Naive thymus-derived CD4-positive, alpha-beta T cell (primary cell): ENCODE measurements around the gene WDR26. TPM values are rescaled to one million over a fixed set of nuclear protein-coding genes. Genes with fewer than 3 reads are reported as not detected.
"Not testable (repeated sequence)": the region's sequence is repeated elsewhere in the genome, so short reads cannot be mapped to it uniquely, and the experiment has no call there.

Experiments
- ATAC-seq: fragments of 150-1000 bp; cut with Tn5 transposase; 2 replicates; pipeline ENCODE4 v1.10.0; 2021; ENCODE audit warnings: mild to moderate bottlenecking, moderate library complexity
- CTCF ChIA-PET: fragments of 350-600 bp; sonication (Branson Sonifier 250); formaldehyde crosslinking; loops from one replicate; lab custom pipeline; 2021; ENCODE audit warnings: antibody characterized with exemption; lab: Charles Lee
- POLR2A ChIA-PET: fragments of 350-600 bp; sonication (Branson Sonifier 250); formaldehyde crosslinking; loops from one replicate; lab custom pipeline; 2021; ENCODE audit warnings: antibody characterized with exemption, inconsistent platforms; lab: Charles Lee
- DNase-seq, 9 donors: peaks; one replicate each; pipeline versions ENCODE4 v3.0.0 to v3.0.0-alpha.2; 2020 to 2022; ENCODE audit warnings: mixed read lengths in 1 of 9
- H3K27ac ChIP-seq: one replicate; pipeline ENCODE4 v1.7.0; 2013; ENCODE audit warnings: mild to moderate bottlenecking, low read depth, low read length, moderate library complexity
- H3K27me3 ChIP-seq, 2 donors: one replicate each; pipeline ENCODE4 v1.7.0; 2013; ENCODE audit warnings: low read length in 2 of 2, mild to moderate bottlenecking in 2 of 2, moderate library complexity in 2 of 2; ENCODE audit not compliant: control insufficient read depth in 2 of 2, insufficient read depth in 2 of 2
- H3K36me3 ChIP-seq, 3 experiments: 1 replicate in 2 of 3; 2 replicates in 1 of 3; pipeline ENCODE4 v1.7.0; 2013; ENCODE audit warnings: low read length in 3 of 3, mild to moderate bottlenecking in 3 of 3, moderate library complexity in 1 of 3; ENCODE audit not compliant: insufficient read depth in 3 of 3, control insufficient read depth in 2 of 3
- H3K4me1 ChIP-seq, 2 donors: one replicate each; pipeline ENCODE4 v1.7.0; 2013; ENCODE audit warnings: low read length in 2 of 2, mild to moderate bottlenecking in 2 of 2, moderate library complexity in 1 of 2; ENCODE audit not compliant: control insufficient read depth in 2 of 2, insufficient read depth in 2 of 2
- H3K4me3 ChIP-seq: 2 replicates; pipeline ENCODE4 v1.7.0; 2013; ENCODE audit warnings: mild to moderate bottlenecking, low read length
- H3K9me3 ChIP-seq, 3 experiments: 1 replicate in 2 of 3; 2 replicates in 1 of 3; pipeline ENCODE4 v1.7.0; 2013; ENCODE audit warnings: low read length in 3 of 3; ENCODE audit not compliant: control insufficient read depth in 2 of 3
- H3K27ac Mint-ChIP-seq, 9 donors: one replicate each; pipeline ENCODE4 v1.8.0; 2020 to 2022; ENCODE audit warnings: mixed read lengths in 9 of 9, mild to moderate bottlenecking in 8 of 9, moderate library complexity in 5 of 9, inconsistent platforms in 2 of 9
- H3K27me3 Mint-ChIP-seq, 5 donors: one replicate each; pipeline ENCODE4 v1.8.0; 2021 to 2022; ENCODE audit warnings: mixed read lengths in 5 of 5, mild to moderate bottlenecking in 1 of 5
- H3K36me3 Mint-ChIP-seq, 5 donors: one replicate each; pipeline ENCODE4 v1.8.0; 2020 to 2022; ENCODE audit warnings: mixed read lengths in 5 of 5, mild to moderate bottlenecking in 3 of 5, inconsistent platforms in 1 of 5
- H3K4me1 Mint-ChIP-seq, 7 donors: one replicate each; pipeline ENCODE4 v1.8.0; 2020 to 2022; ENCODE audit warnings: mixed read lengths in 7 of 7, mild to moderate bottlenecking in 3 of 7, inconsistent platforms in 1 of 7
- H3K4me3 Mint-ChIP-seq, 10 donors: one replicate each; pipeline ENCODE4 v1.8.0; 2020 to 2022; ENCODE audit warnings: mild to moderate bottlenecking in 10 of 10, mixed read lengths in 10 of 10, moderate library complexity in 6 of 10, inconsistent platforms in 2 of 10
- H3K9me3 Mint-ChIP-seq, 11 donors: one replicate each; pipeline ENCODE4 v1.8.0; 2020 to 2022; ENCODE audit warnings: mixed read lengths in 11 of 11, mild to moderate bottlenecking in 4 of 11, inconsistent platforms in 1 of 11, moderate library complexity in 1 of 11
- intact Hi-C, 2 donors: fragments of 100-400 bp; cut with micrococcal nuclease; formaldehyde crosslinking; loops; one replicate each; pipeline ENCODE4 v1.15.1; 2023
- polyA plus RNA-seq, 2 donors: library from polyadenylated mRNA; unstranded; fragments of 300-500 nt; fragmentation: Illumina TruSeq; gene quantifications; one replicate each; pipeline ENCODE4 v1.2.3, GENCODE V29; 2021
- total RNA-seq, 6 experiments: library from RNA in 5 of 6; stranded (reverse) in 5 of 6; gene quantifications; 1 replicate in 5 of 6; 2 replicates in 1 of 6; pipeline ENCODE4 v1.2.3 and lab custom pipeline; 2021 to 2026

Gene WDR26
- 100 to 1,000 TPM in 3 of 5 experiments, 10 to 100 TPM in 2; 80.5 to 164 (median 104) TPM for total RNA-seq
- polyA plus RNA-seq = 1 to 10 TPM; 1.7 to 3.1 TPM
- total RNA-seq (lab: John Stamatoyannopoulos, UW) = 204 reads per million, percentile 93 among the genes with 10 or more reads in this experiment

DNA sequence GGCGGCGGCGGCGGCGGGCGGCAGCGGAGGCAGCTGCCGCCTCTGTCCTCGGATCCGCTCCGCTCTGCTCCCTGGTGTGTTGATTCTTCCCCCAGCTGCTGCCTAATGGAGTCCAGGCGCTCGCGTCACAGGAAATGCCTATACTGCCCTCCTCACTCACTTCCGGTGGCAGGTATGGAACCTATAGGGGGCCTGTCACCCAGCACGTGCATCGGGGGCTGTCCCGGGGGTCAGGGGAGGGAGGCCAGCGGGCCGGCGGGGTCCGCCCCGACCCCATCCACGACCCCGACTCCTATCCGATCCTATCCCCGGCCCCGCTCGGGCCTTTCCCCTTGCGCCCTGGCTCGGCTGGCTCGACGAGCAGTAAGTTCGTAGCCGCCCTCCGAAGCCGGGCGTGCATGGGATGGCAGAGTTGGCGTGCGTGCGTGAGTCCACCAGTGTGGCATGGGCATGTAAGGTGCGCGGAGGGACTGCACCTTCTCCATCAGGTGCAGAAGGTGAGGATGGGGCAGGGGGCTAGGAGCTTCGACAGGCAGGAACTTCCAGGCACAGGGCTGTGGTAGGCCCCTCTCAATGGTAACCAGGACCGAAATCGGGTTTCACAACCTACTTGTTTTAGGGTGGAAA, at the start of gene WDR26:
TSS of gene WDR26 (minus strand) at position 107 of the 627 bp plus-strand sequence.
- Histone ChIP-seq H3K36me3 (peaks cover 0 to 11% (median 0%) of the 10 kb centered on the region in 3 experiments), H3K27ac (peak within 1 kb of the TSS; percentile 97), H3K27me3 (no peaks in the 10 kb centered on the region), H3K9me3 (no peaks in the 10 kb centered on the region), H3K4me3 (peak within 1 kb of the TSS; percentile 93), H3K4me1 (peaks cover 27 to 30% of the 10 kb centered on the region in 2 donors)
- ATAC-seq = peak; percentile 90
- POLR2A ChIA-PET = interaction anchor here (0.5 to 5.3 kb wide), 16 partner anchors 8 to 1722 kb away, joined by 3 to 17 read pairs (median 4); partner anchors contain the start of genes AIDA, BROX, CNIH4 and DEGS1
- CTCF ChIA-PET = no interaction called here
- peak; percentile 67 to 91 (median 86) for DNase-seq
- Mint-ChIP-seq H3K4me1 (peaks cover 42 to 63% (median 59%) of the 10 kb centered on the region in 7 donors), H3K4me3 (peak within 1 kb of the TSS; percentile 84 to 99 (median 96)), H3K27me3 (no peaks in the 10 kb centered on the region), H3K27ac (peak within 1 kb of the TSS; percentile 92 to 99 (median 97)), H3K9me3 (peaks cover 0 to 3% (median 0%) of the 10 kb centered on the region in 11 donors), H3K36me3 (peaks cover 0 to 16% (median 4%) of the 10 kb centered on the region in 5 donors)
- intact Hi-C loops = loop anchor here (1.0 to 10.0 kb wide), 15 partner anchors 22 to 1780 kb away; partner anchors contain the start of genes CNIH4 (in 2 of the 2), FBXO28 (in 2 of the 2), NVL (in 2 of the 2) and TP53BP2 (in 2 of the 2)

DNA sequence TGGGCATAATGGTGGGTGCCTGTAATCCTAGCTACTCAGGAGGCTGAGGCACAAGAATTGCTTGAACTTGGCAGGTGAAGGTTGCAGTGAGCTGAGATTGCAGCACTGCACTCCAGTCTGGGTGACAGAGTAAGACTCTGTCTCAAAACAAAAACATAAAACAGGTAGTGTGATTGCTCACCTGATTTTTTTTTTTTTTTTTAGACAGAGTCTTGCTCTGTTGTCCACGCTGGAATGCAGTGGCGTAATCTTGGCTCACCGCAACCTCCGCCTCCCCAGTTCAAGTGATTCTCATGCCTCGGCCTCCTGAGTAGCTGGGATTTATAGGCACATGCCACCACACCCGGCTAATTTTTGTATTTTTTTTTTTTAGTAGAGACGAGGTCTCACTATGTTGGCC, 48.6 kb upstream of the WDR26 start:
- Mint-ChIP-seq H3K36me3 (peaks cover 4 to 13% (median 10%) of the 10 kb centered on the region in 5 donors), H3K9me3 (peaks cover 0 to 20% (median 8%) of the 10 kb centered on the region in 11 donors)
- DNase-seq, H3K27me3 ChIP-seq, H3K4me3 ChIP-seq, CTCF ChIA-PET, ATAC-seq, H3K27ac Mint-ChIP-seq, H3K4me1 Mint-ChIP-seq, H3K9me3 ChIP-seq, intact Hi-C loops, POLR2A ChIA-PET, H3K27ac ChIP-seq, H3K36me3 ChIP-seq, H3K4me3 Mint-ChIP-seq, H3K27me3 Mint-ChIP-seq, H3K4me1 ChIP-seq: not testable (repeated sequence)

DNA sequence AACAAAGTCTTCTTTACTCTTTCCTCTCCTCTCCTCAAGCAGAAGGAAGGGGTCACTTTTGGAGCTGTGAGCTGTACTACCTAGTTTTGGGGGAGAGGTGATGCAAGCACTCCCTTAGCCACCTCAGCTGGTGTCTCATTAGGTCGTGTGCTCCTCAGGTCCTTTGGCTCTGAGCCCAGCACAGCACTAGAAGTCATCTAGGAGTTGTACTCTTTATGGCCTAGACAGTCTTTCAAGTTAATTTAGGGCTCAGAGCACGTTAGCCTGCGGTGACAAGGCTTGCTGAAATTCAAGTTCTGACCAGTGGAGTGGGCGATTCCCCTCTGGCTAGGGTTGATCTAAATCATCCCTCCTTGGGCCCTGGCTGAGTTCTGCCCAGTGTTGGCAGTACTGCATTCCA, 48.0 kb upstream of the WDR26 start:
- H3K36me3 Mint-ChIP-seq = peaks cover 4 to 13% (median 10%) of the 10 kb centered on the region in 5 donors
- Histone ChIP-seq H3K9me3 (no peaks in the 10 kb centered on the region), H3K4me1 (no peaks in the 10 kb centered on the region), H3K27me3 (no peaks in the 10 kb centered on the region), H3K4me3 (no peak overlapping the region), H3K36me3 (no peaks in the 10 kb centered on the region), H3K27ac (no peak overlapping the region)
- peaks cover 0 to 4% (median 0%) of the 10 kb centered on the region in 7 donors for H3K4me1 Mint-ChIP-seq
- POLR2A ChIA-PET = no interaction called here
- no peak overlapping the region for H3K27ac Mint-ChIP-seq
- H3K9me3 Mint-ChIP-seq = peaks cover 0 to 25% (median 8%) of the 10 kb centered on the region in 11 donors
- intact Hi-C loops = no loop called here
- peaks cover 0 to 3% (median 0%) of the 10 kb centered on the region in 5 donors for H3K27me3 Mint-ChIP-seq
- ATAC-seq (no peak), DNase-seq (no peak)
- H3K4me3 Mint-ChIP-seq = no peak overlapping the region
- CTCF ChIA-PET = no interaction called here

DNA sequence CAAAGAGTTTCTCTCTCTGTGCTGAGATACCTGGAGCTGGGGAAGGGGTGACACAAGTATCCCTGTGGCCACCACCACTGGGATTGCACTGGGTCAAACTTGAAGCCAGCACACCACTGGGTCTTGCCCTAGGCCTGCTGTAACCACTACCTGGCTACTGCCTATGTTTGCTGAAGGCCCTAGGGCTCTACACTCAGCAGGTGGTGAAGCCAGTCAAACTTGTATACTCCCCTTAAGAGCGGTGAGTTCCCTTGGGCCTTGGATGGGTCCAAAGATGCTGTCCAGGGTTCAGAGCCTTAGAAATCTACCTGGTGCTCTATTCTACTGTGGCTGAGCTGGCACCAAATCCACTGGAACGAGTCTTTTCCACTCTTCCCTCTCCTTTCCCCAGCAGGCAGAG, 47.0 kb upstream of the WDR26 start:
- Histone ChIP-seq H3K4me3 (no peak overlapping the region), H3K4me1 (no peaks in the 10 kb centered on the region), H3K9me3 (no peaks in the 10 kb centered on the region), H3K36me3 (no peaks in the 10 kb centered on the region), H3K27me3 (no peaks in the 10 kb centered on the region), H3K27ac (no peak overlapping the region)
- peaks cover 0 to 4% (median 0%) of the 10 kb centered on the region in 7 donors for H3K4me1 Mint-ChIP-seq
- H3K27me3 Mint-ChIP-seq = peaks cover 0 to 3% (median 0%) of the 10 kb centered on the region in 5 donors
- no peak overlapping the region for H3K4me3 Mint-ChIP-seq
- H3K36me3 Mint-ChIP-seq = peaks cover 4 to 13% (median 10%) of the 10 kb centered on the region in 5 donors
- H3K9me3 Mint-ChIP-seq = peaks cover 0 to 31% (median 8%) of the 10 kb centered on the region in 11 donors
- ChIA-PET CTCF (interaction anchor here (0.6 kb wide), 1 partner anchor 50 kb away, joined by 4 read pairs; no protein-coding TSS in a partner anchor), POLR2A (no interaction called here)
- no peak for DNase-seq
- H3K27ac Mint-ChIP-seq = no peak overlapping the region
- ATAC-seq = no peak
- intact Hi-C loops = no loop called here

DNA sequence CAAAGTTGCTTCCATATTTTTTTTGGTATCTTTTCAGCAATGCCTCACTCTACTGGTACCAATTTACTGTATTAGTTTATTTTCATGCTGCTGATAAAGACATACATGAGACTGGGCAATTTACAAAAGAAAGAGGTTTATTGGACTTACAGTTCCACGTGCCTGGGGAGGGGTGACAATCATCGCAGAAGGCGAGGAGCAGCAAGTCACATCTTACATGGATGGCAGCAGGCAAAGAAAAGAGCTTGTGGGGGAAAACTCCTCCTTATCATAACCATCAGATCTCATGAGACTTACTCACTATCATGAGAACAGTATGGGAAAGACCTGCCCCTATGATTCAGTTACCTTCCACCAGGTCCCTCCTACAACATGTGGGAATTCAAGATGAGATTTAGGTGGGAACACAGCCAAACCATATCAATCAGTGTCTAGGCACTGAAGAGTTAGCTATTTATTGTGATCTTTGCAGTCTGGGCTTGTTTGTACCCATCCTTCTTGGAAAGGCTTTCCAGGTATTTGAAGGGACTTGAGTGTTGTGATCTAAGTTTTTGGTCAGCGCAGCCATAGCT, 46.4 kb upstream of the WDR26 start:
- H3K4me3 ChIP-seq, DNase-seq, intact Hi-C loops, H3K36me3 ChIP-seq, H3K27me3 ChIP-seq, H3K27ac Mint-ChIP-seq, POLR2A ChIA-PET, H3K27ac ChIP-seq, H3K9me3 ChIP-seq, ATAC-seq, H3K4me3 Mint-ChIP-seq, H3K4me1 Mint-ChIP-seq, H3K4me1 ChIP-seq, H3K27me3 Mint-ChIP-seq: not testable (repeated sequence)
- peaks cover 4 to 14% (median 10%) of the 10 kb centered on the region in 5 donors for H3K36me3 Mint-ChIP-seq
- peaks cover 0 to 36% (median 9%) of the 10 kb centered on the region in 11 donors for H3K9me3 Mint-ChIP-seq
- CTCF ChIA-PET = interaction anchor here (0.6 kb wide), 1 partner anchor 50 kb away, joined by 4 read pairs; no protein-coding TSS in a partner anchor

DNA sequence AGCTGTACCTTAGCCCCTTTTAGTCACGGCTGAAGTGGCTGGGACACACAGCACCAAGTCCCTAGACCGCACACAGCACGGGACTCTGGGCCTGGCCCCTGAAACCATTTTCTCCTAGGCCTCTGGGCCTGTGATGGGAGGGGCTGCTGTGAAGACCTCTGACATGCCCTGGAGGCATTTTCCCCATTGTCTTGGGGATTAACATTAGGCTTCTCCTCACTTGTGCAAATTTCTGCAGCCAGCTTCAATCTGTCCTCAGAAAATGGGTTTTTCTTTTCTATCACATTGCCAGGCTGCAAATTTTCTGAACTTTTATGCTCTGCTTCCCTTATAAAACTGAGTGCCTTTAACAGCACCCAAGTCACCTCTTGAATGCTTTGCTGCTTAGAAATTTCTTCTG, 45.6 kb upstream of the WDR26 start:
- H3K4me3 Mint-ChIP-seq, ATAC-seq, H3K9me3 ChIP-seq, H3K4me1 ChIP-seq, H3K36me3 ChIP-seq, H3K4me1 Mint-ChIP-seq, POLR2A ChIA-PET, CTCF ChIA-PET, intact Hi-C loops, DNase-seq, H3K27ac ChIP-seq, H3K27me3 Mint-ChIP-seq, H3K27ac Mint-ChIP-seq, H3K4me3 ChIP-seq, H3K27me3 ChIP-seq: not testable (repeated sequence)
- Mint-ChIP-seq H3K36me3 (peaks cover 4 to 17% (median 10%) of the 10 kb centered on the region in 5 donors), H3K9me3 (peaks cover 0 to 40% (median 9%) of the 10 kb centered on the region in 11 donors)
